Endothelial cell of umbilical vein (primary cell): Measurements from ENCODE around the gene GMEB2. TPM values are rescaled to one million over a fixed set of nuclear protein-coding genes. Genes with fewer than 3 reads are reported as not detected.

ENCODE experiments used
- BruUV-seq: library from RNA; stranded (reverse); fragments of 400-500 nt; replicated peaks from 2 replicates; lab custom pipeline; 2021; lab: Mats Ljungman, UMichigan
- CTCF ChIA-PET: fragments of 300-600, 350-600 bp; sonication (Branson Sonifier 250); formaldehyde crosslinking; loops from one replicate; lab custom pipeline; 2021; ENCODE audit warnings: antibody characterized with exemption, inconsistent platforms; lab: Charles Lee
- POLR2A ChIA-PET: fragments of 300-600, 350-600 bp; sonication (Branson Sonifier 250); formaldehyde crosslinking; loops from one replicate; lab custom pipeline; 2021; ENCODE audit warnings: antibody characterized with exemption, inconsistent platforms; lab: Charles Lee
- DNase-seq: peaks from one replicate; pipeline ENCODE4 v3.0.0-alpha.2; 2011; ENCODE audit warnings: low read depth, low spot score
- FAIRE-seq: peaks from 2 replicates; lab custom pipeline; 2011; peaks lifted over from hg19 to GRCh38; lab: Jason Lieb, UNC
- H2AFZ ChIP-seq: 2 replicates; pipeline ENCODE4 v1.6.0; 2012; ENCODE audit warnings: low read depth, low read length, control low read depth, inconsistent platforms
- H3K27ac ChIP-seq: 2 replicates; pipeline ENCODE4 v1.5.1; 2011; ENCODE audit warnings: low read depth, mild to moderate bottlenecking, control low read depth, low read length, moderate library complexity; ENCODE audit not compliant: insufficient read depth
- H3K27me3 ChIP-seq, 2 experiments: 2 replicates each; pipeline versions ENCODE4 v1.6.0 to v1.6.1; 2011; ENCODE audit warnings: low read length in 2 of 2, mixed read lengths in 1 of 2; ENCODE audit not compliant: control insufficient read depth in 2 of 2, insufficient read depth in 2 of 2
- H3K36me3 ChIP-seq, 2 experiments: 2 replicates in 1 of 2; 3 replicates in 1 of 2; pipeline ENCODE4 v1.5.1; 2011; ENCODE audit warnings: low read length in 2 of 2, mild to moderate bottlenecking in 1 of 2, moderate library complexity in 1 of 2; ENCODE audit not compliant: control insufficient read depth in 2 of 2, insufficient read depth in 2 of 2; ENCODE audit errors: extremely low read depth in 1 of 2
- H3K4me1 ChIP-seq: 3 replicates; pipeline ENCODE4 v1.5.1; 2011; ENCODE audit warnings: mild to moderate bottlenecking, low read length; ENCODE audit not compliant: control insufficient read depth, insufficient read depth; ENCODE audit errors: extremely low read depth
- H3K4me2 ChIP-seq: 2 replicates; pipeline ENCODE4 v1.6.1; 2011; ENCODE audit warnings: low read length, control low read depth, mixed read lengths; ENCODE audit not compliant: insufficient read depth
- H3K4me3 ChIP-seq, 3 experiments: fragments of 200-600 bp in 1 of 3; sonication (generic), shearing (Covaris generic) in 1 of 3; replicated peaks in 1 of 3; 2 replicates each; pipeline ENCODE4 v1.5.1; 2011 to 2016; ENCODE audit warnings: control low read depth in 3 of 3, low read length in 3 of 3, mild to moderate bottlenecking in 2 of 3, inconsistent platforms in 1 of 3, low read depth in 1 of 3, moderate library complexity in 1 of 3; ENCODE audit not compliant: insufficient read depth in 1 of 3
- H3K79me2 ChIP-seq: 2 replicates; pipeline ENCODE4 v1.6.0; 2012; ENCODE audit warnings: low read length, inconsistent platforms; ENCODE audit not compliant: control insufficient read depth, insufficient read depth
- H3K9ac ChIP-seq: replicated peaks from 2 replicates; pipeline ENCODE3; 2011; ENCODE audit warnings: low read length, control low read depth; ENCODE audit not compliant: insufficient read depth; ENCODE audit errors: extremely low read depth
- H3K9me1 ChIP-seq: replicated peaks from 3 replicates; pipeline ENCODE4 v1.6.0; 2011; ENCODE audit warnings: mild to moderate bottlenecking, low read length; ENCODE audit not compliant: control insufficient read depth, insufficient read depth; ENCODE audit errors: extremely low read depth
- H3K9me3 ChIP-seq: replicated peaks from 2 replicates; pipeline ENCODE4 v1.5.1; 2012; ENCODE audit warnings: low read length, inconsistent platforms; ENCODE audit not compliant: control insufficient read depth, insufficient read depth
- H4K20me1 ChIP-seq: replicated peaks from 2 replicates; pipeline ENCODE3; 2011; ENCODE audit warnings: mild to moderate bottlenecking, low read length; ENCODE audit not compliant: control insufficient read depth, insufficient read depth; ENCODE audit errors: extremely low read depth
- EZH2 ChIP-seq: IDR thresholded peaks from 2 replicates; pipeline ENCODE4 v1.6.1; 2012; ENCODE audit warnings: borderline replicate concordance, low read depth, mild to moderate bottlenecking, moderate library complexity, low read length, inconsistent platforms; ENCODE audit not compliant: severe bottlenecking
- FOS ChIP-seq: IDR thresholded peaks from 2 replicates; pipeline ENCODE4 v1.6.1; 2011; ENCODE audit warnings: mild to moderate bottlenecking, low read length, moderate library complexity, borderline replicate concordance; ENCODE audit not compliant: insufficient read depth
- GATA2 ChIP-seq: IDR thresholded peaks from 2 replicates; pipeline ENCODE4 v1.7.0; 2011; ENCODE audit warnings: low read depth, mild to moderate bottlenecking, moderate library complexity, mixed read lengths, low read length; ENCODE audit not compliant: insufficient read length, insufficient read depth
- JUN ChIP-seq: IDR thresholded peaks from 2 replicates; pipeline ENCODE4 v1.6.1; 2011; ENCODE audit warnings: borderline replicate concordance, low read depth; ENCODE audit not compliant: insufficient read length, insufficient read depth
- MYC ChIP-seq: IDR thresholded peaks from one replicate; pipeline ENCODE4 v1.6.1; 2011; ENCODE audit warnings: mild to moderate bottlenecking, low read depth, low read length
- POLR2A ChIP-seq: IDR thresholded peaks from 2 replicates; pipeline ENCODE4 v1.6.1; 2012; ENCODE audit warnings: low read depth, mild to moderate bottlenecking, control low read depth, low read length
- POLR2AphosphoS5 ChIP-seq: IDR thresholded peaks from 2 replicates; pipeline ENCODE4 v1.6.1; 2012; ENCODE audit warnings: low read depth, mild to moderate bottlenecking, control low read depth, low read length, moderate library complexity; ENCODE audit not compliant: insufficient read depth
- dilution Hi-C: fragments of 300-500 bp; cut with MboI; formaldehyde crosslinking; loops from one replicate; pipeline ENCODE4 v1.15.0; 2019; ENCODE audit warnings: low sequenced_read_pairs; ENCODE audit not compliant: extremely low pct_ligation_motif_present
- intact Hi-C: fragments of 100-400 bp; cut with micrococcal nuclease; formaldehyde crosslinking; loops from one replicate; pipeline ENCODE4 v1.10.0; 2022
- polyA plus RNA-seq, 4 experiments: library from polyadenylated mRNA; depleted of rRNA in 3 of 4; stranded (reverse) in 3 of 4; unstranded in 1 of 4; fragments of >200 nt; gene quantifications; 2 replicates each; pipeline versions ENCODE4 v1.2.1 to v1.2.3, GENCODE V29; 2011 to 2012; ENCODE audit warnings: missing spikeins in 1 of 4
- total RNA-seq: library from RNA; stranded (reverse); gene quantifications from 2 replicates; pipeline ENCODE4 v1.2.3, GENCODE V29; 2021
- TF ChIP-seq, protein P1 (sequence below), 2 donors: IDR thresholded peaks; 1 replicate in 1 of 2; 2 replicates in 1 of 2; pipeline ENCODE4 v1.5.1; 2011; ENCODE audit warnings: low read length in 2 of 2, mild to moderate bottlenecking in 2 of 2, moderate library complexity in 2 of 2, control low read depth in 1 of 2, inconsistent platforms in 1 of 2, low read depth in 1 of 2; ENCODE audit not compliant: insufficient read depth in 1 of 2; ENCODE audit errors: extremely low read depth in 1 of 2
- TF ChIP-seq, protein P2 (sequence below): IDR thresholded peaks from 2 replicates; pipeline ENCODE4 v1.6.1; 2011; ENCODE audit not compliant: insufficient read depth, insufficient read length

The GMEB2 gene
- total and polyA plus RNA-seq, 2 donors (not counting 3 experiments of a cell fraction or from before 2014, with no cell fraction given), result 12.7 to 14.1 TPM

DNA sequence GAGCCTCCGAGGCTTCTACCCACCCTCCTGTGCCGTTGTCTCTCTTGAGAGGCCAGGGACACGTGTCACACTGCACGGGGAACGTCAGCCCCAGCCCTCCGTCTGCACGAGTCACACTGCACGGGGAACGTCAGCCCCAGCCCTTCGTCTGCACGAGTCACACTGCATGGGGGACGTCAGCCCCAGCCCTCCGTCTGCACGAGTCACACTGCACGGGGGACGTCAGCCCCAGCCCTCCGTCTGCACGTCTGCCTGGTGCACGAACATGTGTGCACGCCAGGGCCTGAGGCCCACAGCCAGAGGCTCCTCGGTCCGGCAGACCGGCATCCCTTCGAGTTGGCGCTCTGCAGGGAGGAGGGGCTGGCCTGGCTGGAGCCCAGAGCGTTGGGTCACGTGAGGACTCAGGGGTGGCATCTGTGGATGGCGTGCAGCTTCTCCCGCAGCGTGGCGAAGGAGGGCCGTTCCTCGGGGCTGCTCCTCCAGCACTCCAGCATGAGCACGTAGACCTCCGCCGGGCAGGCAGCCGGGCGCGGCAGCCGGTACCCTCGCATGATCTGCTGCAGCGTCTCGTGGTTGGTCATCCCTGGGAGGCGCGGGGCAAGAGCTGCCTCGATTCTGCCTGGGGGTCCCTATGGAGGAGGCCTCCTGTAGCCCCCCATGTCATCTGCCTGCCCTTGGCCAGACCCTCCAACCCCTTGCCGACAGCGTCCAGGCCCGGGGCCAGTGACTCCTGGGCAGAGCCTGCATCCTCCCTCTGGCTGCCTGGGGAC is 86.3 kb downstream of the GMEB2 start:
- no peak overlapping the region for H2AFZ ChIP-seq
- no peaks in the 10 kb centered on the region for H3K27me3 ChIP-seq
- no TSS peak for BruUV-seq
- no peak overlapping the region for H3K4me2 ChIP-seq
- dilution Hi-C loops, result no loop called here
- no peak overlapping the region for H3K9ac ChIP-seq
- TF ChIP-seq POLR2AphosphoS5 (no peak), GATA2 (no peak), JUN (no peak), FOS (no peak), MYC (no peak), EZH2 (no peak), POLR2A (no peak)
- TF ChIP-seq, protein P1, sequence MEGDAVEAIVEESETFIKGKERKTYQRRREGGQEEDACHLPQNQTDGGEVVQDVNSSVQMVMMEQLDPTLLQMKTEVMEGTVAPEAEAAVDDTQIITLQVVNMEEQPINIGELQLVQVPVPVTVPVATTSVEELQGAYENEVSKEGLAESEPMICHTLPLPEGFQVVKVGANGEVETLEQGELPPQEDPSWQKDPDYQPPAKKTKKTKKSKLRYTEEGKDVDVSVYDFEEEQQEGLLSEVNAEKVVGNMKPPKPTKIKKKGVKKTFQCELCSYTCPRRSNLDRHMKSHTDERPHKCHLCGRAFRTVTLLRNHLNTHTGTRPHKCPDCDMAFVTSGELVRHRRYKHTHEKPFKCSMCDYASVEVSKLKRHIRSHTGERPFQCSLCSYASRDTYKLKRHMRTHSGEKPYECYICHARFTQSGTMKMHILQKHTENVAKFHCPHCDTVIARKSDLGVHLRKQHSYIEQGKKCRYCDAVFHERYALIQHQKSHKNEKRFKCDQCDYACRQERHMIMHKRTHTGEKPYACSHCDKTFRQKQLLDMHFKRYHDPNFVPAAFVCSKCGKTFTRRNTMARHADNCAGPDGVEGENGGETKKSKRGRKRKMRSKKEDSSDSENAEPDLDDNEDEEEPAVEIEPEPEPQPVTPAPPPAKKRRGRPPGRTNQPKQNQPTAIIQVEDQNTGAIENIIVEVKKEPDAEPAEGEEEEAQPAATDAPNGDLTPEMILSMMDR (IDR thresholded peaks at IDR 0.05; ENCODE audit: extremely low read depth in 1 of 2, insufficient read depth in 1 of 2, low read depth in 1 of 2, low read length in 2 of 2), result no peak
- TF ChIP-seq, protein P2, sequence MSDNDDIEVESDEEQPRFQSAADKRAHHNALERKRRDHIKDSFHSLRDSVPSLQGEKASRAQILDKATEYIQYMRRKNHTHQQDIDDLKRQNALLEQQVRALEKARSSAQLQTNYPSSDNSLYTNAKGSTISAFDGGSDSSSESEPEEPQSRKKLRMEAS, result no peak
- ChIA-PET POLR2A (no interaction called here), CTCF (interaction anchor here (1.2 to 4.9 kb wide), 2 partner anchors 318 to 434 kb away, joined by 5 to 89 read pairs; no protein-coding TSS in a partner anchor)
- no peaks in the 10 kb centered on the region for H3K79me2 ChIP-seq
- H3K36me3 ChIP-seq, result no peaks in the 10 kb centered on the region
- H3K27ac ChIP-seq, result no peak overlapping the region
- intact Hi-C loops, result no loop called here
- DNase-seq, result no peak
- no peak for FAIRE-seq
- H3K4me1 ChIP-seq, result no peaks in the 10 kb centered on the region
- H4K20me1 ChIP-seq, result no peaks in the 10 kb centered on the region
- no peak overlapping the region for H3K4me3 ChIP-seq
- no peaks in the 10 kb centered on the region for H3K9me1 ChIP-seq
- H3K9me3 ChIP-seq, result no peaks in the 10 kb centered on the region
